WTC11 (cell line): ENCODE measurements around the gene OLFML2B. TPM values are rescaled to one million over a fixed set of nuclear protein-coding genes. Genes with fewer than 3 reads are reported as not detected.

ENCODE experiments used
- ATAC-seq: fragments of 200-7000 bp; cut with Tn5 transposase; 2 replicates; pipeline ENCODE4 v1.10.0; 2021; ENCODE audit warnings: mild to moderate bottlenecking, moderate library complexity
- CTCF ChIA-PET: fragments of 300-600 bp; sonication (Branson Sonifier 250); formaldehyde crosslinking; loops from one replicate; lab custom pipeline; 2021; ENCODE audit warnings: antibody characterized with exemption; lab: Charles Lee
- POLR2A ChIA-PET: fragments of 350-600 bp; sonication (Branson Sonifier 250); formaldehyde crosslinking; loops from one replicate; lab custom pipeline; 2021; ENCODE audit warnings: antibody characterized with exemption; lab: Charles Lee
- DNase-seq: peaks from one replicate; pipeline ENCODE4 v3.0.0; 2021; ENCODE audit warnings: low spot score
- H3K27ac Mint-ChIP-seq: 2 replicates; pipeline ENCODE4 v1.8.0; 2021; ENCODE audit warnings: mixed read lengths
- H3K27me3 Mint-ChIP-seq: 2 replicates; pipeline ENCODE4 v1.8.0; 2021; ENCODE audit warnings: low read depth, mild to moderate bottlenecking, moderate library complexity, mixed read lengths
- H3K36me3 Mint-ChIP-seq: 2 replicates; pipeline ENCODE4 v1.8.0; 2021; ENCODE audit warnings: mixed read lengths
- H3K4me1 Mint-ChIP-seq: 2 replicates; pipeline ENCODE4 v1.8.0; 2022; ENCODE audit warnings: mixed read lengths
- H3K4me3 Mint-ChIP-seq: 2 replicates; pipeline ENCODE4 v1.8.0; 2021; ENCODE audit warnings: mild to moderate bottlenecking, moderate library complexity, mixed read lengths
- H3K9me3 Mint-ChIP-seq: 2 replicates; pipeline ENCODE4 v1.8.0; 2021; ENCODE audit warnings: mixed read lengths
- CREB1 ChIP-seq: sonication (generic); formaldehyde crosslinking; IDR thresholded peaks from 2 replicates; pipeline ENCODE4 v1.8.0; 2023; ENCODE audit warnings: mild to moderate bottlenecking, missing genetic modification reagents
- GABPB1 ChIP-seq: sonication (generic); formaldehyde crosslinking; IDR thresholded peaks from 2 replicates; pipeline ENCODE4 v1.8.1; 2023; ENCODE audit warnings: mild to moderate bottlenecking, missing genetic modification reagents
- JAZF1 ChIP-seq: fragments of 250-450 bp; sonication (Bioruptor Pico); IDR thresholded peaks from 2 replicates; pipeline ENCODE4 v1.9.0; 2021; ENCODE audit warnings: moderate library complexity, mild to moderate bottlenecking, inconsistent platforms
- MYBL2 ChIP-seq: sonication (generic); formaldehyde crosslinking; IDR thresholded peaks from 2 replicates; pipeline ENCODE4 v1.8.1; 2023; ENCODE audit warnings: mild to moderate bottlenecking, moderate library complexity, missing genetic modification reagents
- NFATC4 ChIP-seq: fragments of 250-450 bp; sonication (Bioruptor Pico); IDR thresholded peaks from 2 replicates; pipeline ENCODE4 v1.9.0; 2021; ENCODE audit warnings: mild to moderate bottlenecking
- NFE2L1 ChIP-seq: sonication (generic); formaldehyde crosslinking; IDR thresholded peaks from 2 replicates; pipeline ENCODE4 v1.8.1; 2023; ENCODE audit warnings: missing genetic modification reagents
- NR3C1 ChIP-seq: sonication (generic); formaldehyde crosslinking; conservative IDR thresholded peaks from 2 replicates; pipeline ENCODE4 v1.8.1; 2023; ENCODE audit warnings: low read depth, mild to moderate bottlenecking, missing genetic modification reagents
- OVOL2 ChIP-seq: fragments of 250-450 bp; sonication (Bioruptor Pico); IDR thresholded peaks from 2 replicates; pipeline ENCODE4 v1.9.0; 2021; ENCODE audit warnings: mild to moderate bottlenecking, borderline replicate concordance
- SP1 ChIP-seq: sonication (generic); formaldehyde crosslinking; conservative IDR thresholded peaks from 2 replicates; pipeline ENCODE4 v1.8.1; 2022; ENCODE audit warnings: missing genetic modification reagents
- TEAD1 ChIP-seq: sonication (generic); formaldehyde crosslinking; IDR thresholded peaks from 2 replicates; pipeline ENCODE4 v1.8.0; 2022; ENCODE audit warnings: mild to moderate bottlenecking, missing genetic modification reagents
- TEAD4 ChIP-seq: sonication (generic); formaldehyde crosslinking; IDR thresholded peaks from 2 replicates; pipeline ENCODE4 v1.8.0; 2022; ENCODE audit warnings: mild to moderate bottlenecking, missing genetic modification reagents
- ZNF232 ChIP-seq: sonication (generic); formaldehyde crosslinking; IDR thresholded peaks from 2 replicates; pipeline ENCODE4 v1.8.0; 2022; ENCODE audit warnings: mild to moderate bottlenecking, missing genetic modification reagents
- ZNF263 ChIP-seq: sonication (generic); formaldehyde crosslinking; IDR thresholded peaks from 2 replicates; pipeline ENCODE4 v1.8.1; 2022; ENCODE audit warnings: low read depth, mild to moderate bottlenecking, moderate library complexity, missing genetic modification reagents
- total RNA-seq: library from RNA; stranded (reverse); gene quantifications from 3 replicates; pipeline ENCODE4 v1.2.3, GENCODE V29; 2021
- TF ChIP-seq, protein P1 (sequence below): fragments of 250-450 bp; sonication (Bioruptor Pico); IDR thresholded peaks from 2 replicates; pipeline ENCODE4 v1.9.0; 2021; ENCODE audit warnings: mild to moderate bottlenecking, borderline replicate concordance
- TF ChIP-seq, protein P2 (sequence below): sonication (generic); formaldehyde crosslinking; IDR thresholded peaks from 2 replicates; pipeline ENCODE4 v1.8.0; 2023; ENCODE audit warnings: missing genetic modification reagents, mild to moderate bottlenecking, borderline replicate concordance
- TF ChIP-seq, protein P3 (sequence below): sonication (generic); formaldehyde crosslinking; IDR thresholded peaks from 2 replicates; pipeline ENCODE4 v1.8.1; 2023; ENCODE audit warnings: mild to moderate bottlenecking, missing genetic modification reagents
- TF ChIP-seq, protein P4 (sequence below): sonication (generic); formaldehyde crosslinking; IDR thresholded peaks from 2 replicates; pipeline ENCODE4 v1.8.0; 2023; ENCODE audit warnings: mild to moderate bottlenecking, missing genetic modification reagents
- TF ChIP-seq, protein P5 (sequence below): sonication (generic); formaldehyde crosslinking; IDR thresholded peaks from 2 replicates; pipeline ENCODE4 v1.8.1; 2022; ENCODE audit warnings: low read depth, missing genetic modification reagents, borderline replicate concordance
- TF ChIP-seq, protein P6 (sequence below): sonication (generic); formaldehyde crosslinking; conservative IDR thresholded peaks from 2 replicates; pipeline ENCODE4 v1.8.1; 2022; ENCODE audit warnings: mild to moderate bottlenecking, missing genetic modification reagents

The OLFML2B gene
- total RNA-seq, 1 experiment from 2014 or later = 4.9 TPM

DNA sequence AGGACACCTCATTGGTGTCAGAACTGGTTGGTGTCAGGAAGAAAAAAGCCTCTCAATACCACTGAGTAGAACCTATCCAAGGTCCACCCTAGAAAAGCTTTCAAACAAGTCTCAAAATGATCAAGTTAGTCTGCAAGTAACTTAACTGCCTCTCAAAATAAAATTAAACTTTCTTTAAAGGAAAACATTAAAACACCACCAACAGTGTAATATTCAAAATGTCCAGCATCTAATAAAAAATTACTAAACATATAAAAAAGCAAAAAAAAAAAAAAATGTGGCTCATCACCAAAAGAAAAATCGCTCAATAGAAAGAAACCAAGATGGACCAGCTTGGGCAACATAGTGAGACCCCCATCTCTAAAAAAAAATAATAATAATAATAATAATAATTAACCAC lies 18.7 kb upstream of the OLFML2B start:
- TF ChIP-seq, protein P1, sequence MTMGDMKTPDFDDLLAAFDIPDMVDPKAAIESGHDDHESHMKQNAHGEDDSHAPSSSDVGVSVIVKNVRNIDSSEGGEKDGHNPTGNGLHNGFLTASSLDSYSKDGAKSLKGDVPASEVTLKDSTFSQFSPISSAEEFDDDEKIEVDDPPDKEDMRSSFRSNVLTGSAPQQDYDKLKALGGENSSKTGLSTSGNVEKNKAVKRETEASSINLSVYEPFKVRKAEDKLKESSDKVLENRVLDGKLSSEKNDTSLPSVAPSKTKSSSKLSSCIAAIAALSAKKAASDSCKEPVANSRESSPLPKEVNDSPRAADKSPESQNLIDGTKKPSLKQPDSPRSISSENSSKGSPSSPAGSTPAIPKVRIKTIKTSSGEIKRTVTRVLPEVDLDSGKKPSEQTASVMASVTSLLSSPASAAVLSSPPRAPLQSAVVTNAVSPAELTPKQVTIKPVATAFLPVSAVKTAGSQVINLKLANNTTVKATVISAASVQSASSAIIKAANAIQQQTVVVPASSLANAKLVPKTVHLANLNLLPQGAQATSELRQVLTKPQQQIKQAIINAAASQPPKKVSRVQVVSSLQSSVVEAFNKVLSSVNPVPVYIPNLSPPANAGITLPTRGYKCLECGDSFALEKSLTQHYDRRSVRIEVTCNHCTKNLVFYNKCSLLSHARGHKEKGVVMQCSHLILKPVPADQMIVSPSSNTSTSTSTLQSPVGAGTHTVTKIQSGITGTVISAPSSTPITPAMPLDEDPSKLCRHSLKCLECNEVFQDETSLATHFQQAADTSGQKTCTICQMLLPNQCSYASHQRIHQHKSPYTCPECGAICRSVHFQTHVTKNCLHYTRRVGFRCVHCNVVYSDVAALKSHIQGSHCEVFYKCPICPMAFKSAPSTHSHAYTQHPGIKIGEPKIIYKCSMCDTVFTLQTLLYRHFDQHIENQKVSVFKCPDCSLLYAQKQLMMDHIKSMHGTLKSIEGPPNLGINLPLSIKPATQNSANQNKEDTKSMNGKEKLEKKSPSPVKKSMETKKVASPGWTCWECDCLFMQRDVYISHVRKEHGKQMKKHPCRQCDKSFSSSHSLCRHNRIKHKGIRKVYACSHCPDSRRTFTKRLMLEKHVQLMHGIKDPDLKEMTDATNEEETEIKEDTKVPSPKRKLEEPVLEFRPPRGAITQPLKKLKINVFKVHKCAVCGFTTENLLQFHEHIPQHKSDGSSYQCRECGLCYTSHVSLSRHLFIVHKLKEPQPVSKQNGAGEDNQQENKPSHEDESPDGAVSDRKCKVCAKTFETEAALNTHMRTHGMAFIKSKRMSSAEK (CRISPR knock-in tag) = no peak
- TF ChIP-seq JAZF1 (CRISPR knock-in tag) (no peak), OVOL2 (CRISPR knock-in tag) (no peak), MYBL2 (CRISPR knock-in tag) (no peak), SP1 (CRISPR knock-in tag) (no peak), ZNF263 (CRISPR knock-in tag) (no peak), NFE2L1 (CRISPR knock-in tag) (no peak), ZNF232 (CRISPR knock-in tag) (no peak), TEAD1 (CRISPR knock-in tag) (no peak), NR3C1 (no peak), GABPB1 (no peak), NFATC4 (no peak), TEAD4 (CRISPR knock-in tag) (no peak), CREB1 (CRISPR knock-in tag) (no peak)
- TF ChIP-seq, protein P2, sequence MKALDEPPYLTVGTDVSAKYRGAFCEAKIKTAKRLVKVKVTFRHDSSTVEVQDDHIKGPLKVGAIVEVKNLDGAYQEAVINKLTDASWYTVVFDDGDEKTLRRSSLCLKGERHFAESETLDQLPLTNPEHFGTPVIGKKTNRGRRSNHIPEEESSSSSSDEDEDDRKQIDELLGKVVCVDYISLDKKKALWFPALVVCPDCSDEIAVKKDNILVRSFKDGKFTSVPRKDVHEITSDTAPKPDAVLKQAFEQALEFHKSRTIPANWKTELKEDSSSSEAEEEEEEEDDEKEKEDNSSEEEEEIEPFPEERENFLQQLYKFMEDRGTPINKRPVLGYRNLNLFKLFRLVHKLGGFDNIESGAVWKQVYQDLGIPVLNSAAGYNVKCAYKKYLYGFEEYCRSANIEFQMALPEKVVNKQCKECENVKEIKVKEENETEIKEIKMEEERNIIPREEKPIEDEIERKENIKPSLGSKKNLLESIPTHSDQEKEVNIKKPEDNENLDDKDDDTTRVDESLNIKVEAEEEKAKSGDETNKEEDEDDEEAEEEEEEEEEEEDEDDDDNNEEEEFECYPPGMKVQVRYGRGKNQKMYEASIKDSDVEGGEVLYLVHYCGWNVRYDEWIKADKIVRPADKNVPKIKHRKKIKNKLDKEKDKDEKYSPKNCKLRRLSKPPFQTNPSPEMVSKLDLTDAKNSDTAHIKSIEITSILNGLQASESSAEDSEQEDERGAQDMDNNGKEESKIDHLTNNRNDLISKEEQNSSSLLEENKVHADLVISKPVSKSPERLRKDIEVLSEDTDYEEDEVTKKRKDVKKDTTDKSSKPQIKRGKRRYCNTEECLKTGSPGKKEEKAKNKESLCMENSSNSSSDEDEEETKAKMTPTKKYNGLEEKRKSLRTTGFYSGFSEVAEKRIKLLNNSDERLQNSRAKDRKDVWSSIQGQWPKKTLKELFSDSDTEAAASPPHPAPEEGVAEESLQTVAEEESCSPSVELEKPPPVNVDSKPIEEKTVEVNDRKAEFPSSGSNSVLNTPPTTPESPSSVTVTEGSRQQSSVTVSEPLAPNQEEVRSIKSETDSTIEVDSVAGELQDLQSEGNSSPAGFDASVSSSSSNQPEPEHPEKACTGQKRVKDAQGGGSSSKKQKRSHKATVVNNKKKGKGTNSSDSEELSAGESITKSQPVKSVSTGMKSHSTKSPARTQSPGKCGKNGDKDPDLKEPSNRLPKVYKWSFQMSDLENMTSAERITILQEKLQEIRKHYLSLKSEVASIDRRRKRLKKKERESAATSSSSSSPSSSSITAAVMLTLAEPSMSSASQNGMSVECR (CRISPR knock-in tag) = no peak
- TF ChIP-seq, protein P3, sequence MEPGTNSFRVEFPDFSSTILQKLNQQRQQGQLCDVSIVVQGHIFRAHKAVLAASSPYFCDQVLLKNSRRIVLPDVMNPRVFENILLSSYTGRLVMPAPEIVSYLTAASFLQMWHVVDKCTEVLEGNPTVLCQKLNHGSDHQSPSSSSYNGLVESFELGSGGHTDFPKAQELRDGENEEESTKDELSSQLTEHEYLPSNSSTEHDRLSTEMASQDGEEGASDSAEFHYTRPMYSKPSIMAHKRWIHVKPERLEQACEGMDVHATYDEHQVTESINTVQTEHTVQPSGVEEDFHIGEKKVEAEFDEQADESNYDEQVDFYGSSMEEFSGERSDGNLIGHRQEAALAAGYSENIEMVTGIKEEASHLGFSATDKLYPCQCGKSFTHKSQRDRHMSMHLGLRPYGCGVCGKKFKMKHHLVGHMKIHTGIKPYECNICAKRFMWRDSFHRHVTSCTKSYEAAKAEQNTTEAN (CRISPR knock-in tag) = no peak
- TF ChIP-seq, protein P4, sequence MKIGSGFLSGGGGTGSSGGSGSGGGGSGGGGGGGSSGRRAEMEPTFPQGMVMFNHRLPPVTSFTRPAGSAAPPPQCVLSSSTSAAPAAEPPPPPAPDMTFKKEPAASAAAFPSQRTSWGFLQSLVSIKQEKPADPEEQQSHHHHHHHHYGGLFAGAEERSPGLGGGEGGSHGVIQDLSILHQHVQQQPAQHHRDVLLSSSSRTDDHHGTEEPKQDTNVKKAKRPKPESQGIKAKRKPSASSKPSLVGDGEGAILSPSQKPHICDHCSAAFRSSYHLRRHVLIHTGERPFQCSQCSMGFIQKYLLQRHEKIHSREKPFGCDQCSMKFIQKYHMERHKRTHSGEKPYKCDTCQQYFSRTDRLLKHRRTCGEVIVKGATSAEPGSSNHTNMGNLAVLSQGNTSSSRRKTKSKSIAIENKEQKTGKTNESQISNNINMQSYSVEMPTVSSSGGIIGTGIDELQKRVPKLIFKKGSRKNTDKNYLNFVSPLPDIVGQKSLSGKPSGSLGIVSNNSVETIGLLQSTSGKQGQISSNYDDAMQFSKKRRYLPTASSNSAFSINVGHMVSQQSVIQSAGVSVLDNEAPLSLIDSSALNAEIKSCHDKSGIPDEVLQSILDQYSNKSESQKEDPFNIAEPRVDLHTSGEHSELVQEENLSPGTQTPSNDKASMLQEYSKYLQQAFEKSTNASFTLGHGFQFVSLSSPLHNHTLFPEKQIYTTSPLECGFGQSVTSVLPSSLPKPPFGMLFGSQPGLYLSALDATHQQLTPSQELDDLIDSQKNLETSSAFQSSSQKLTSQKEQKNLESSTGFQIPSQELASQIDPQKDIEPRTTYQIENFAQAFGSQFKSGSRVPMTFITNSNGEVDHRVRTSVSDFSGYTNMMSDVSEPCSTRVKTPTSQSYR (CRISPR knock-in tag) = no peak
- TF ChIP-seq, protein P5, sequence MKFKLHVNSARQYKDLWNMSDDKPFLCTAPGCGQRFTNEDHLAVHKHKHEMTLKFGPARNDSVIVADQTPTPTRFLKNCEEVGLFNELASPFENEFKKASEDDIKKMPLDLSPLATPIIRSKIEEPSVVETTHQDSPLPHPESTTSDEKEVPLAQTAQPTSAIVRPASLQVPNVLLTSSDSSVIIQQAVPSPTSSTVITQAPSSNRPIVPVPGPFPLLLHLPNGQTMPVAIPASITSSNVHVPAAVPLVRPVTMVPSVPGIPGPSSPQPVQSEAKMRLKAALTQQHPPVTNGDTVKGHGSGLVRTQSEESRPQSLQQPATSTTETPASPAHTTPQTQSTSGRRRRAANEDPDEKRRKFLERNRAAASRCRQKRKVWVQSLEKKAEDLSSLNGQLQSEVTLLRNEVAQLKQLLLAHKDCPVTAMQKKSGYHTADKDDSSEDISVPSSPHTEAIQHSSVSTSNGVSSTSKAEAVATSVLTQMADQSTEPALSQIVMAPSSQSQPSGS (CRISPR knock-in tag) = no peak
- TF ChIP-seq, protein P6, sequence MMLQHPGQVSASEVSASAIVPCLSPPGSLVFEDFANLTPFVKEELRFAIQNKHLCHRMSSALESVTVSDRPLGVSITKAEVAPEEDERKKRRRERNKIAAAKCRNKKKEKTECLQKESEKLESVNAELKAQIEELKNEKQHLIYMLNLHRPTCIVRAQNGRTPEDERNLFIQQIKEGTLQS = no peak
- CTCF ChIA-PET = interaction anchor here (2.1 kb wide), 1 partner anchor 250 kb away, joined by 7 read pairs; no protein-coding TSS in a partner anchor

More for the DNA sequence above, 18.7 kb upstream of the OLFML2B start:
- ATAC-seq = no peak
- no peak for DNase-seq
- Mint-ChIP-seq H3K27ac (no peak overlapping the region), H3K27me3 (no peaks in the 10 kb centered on the region), H3K4me1 (peaks cover 3% of the 10 kb centered on the region), H3K9me3 (no peaks in the 10 kb centered on the region), H3K4me3 (no peak overlapping the region), H3K36me3 (no peaks in the 10 kb centered on the region)
- POLR2A ChIA-PET = no interaction called here
